Measurements from ENCODE around the gene KCTD14.
"Not testable (repeated sequence)": the region's sequence is repeated elsewhere in the genome, so short reads cannot be mapped to it uniquely, and the experiment has no call there.

KCTD14 gene, protein sequence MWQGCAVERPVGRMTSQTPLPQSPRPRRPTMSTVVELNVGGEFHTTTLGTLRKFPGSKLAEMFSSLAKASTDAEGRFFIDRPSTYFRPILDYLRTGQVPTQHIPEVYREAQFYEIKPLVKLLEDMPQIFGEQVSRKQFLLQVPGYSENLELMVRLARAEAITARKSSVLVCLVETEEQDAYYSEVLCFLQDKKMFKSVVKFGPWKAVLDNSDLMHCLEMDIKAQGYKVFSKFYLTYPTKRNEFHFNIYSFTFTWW

GRCh38 chr11:78022397-78023396 lies at the start of gene KCTD14:
KCTD14 (minus strand) TSS chr11:78023276; CDS start chr11:78023249, 27 bp downstream.
- no peak for DNase-seq (ENCODE audit: low spot score)

DNA sequence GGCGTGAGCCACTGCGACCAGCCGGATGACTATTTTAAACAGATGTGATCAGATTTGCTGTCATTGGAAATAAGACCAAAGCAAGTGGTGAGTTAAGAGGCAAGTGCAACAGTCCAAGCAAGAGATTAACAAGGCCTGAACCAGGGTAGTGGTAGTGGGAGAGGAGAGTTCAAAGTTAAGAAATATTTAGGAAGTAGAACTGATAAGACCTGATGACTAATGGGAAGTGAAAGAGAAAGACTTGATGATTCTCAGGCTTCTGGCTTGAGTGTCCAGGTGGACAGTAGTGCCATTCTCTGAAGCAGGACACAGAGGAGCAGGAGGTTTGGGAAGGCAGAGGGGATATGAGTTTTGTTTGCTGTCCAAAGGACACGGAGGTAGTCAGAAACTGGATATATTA lies 49.4 kb upstream of the KCTD14 start:
- DNase-seq (ENCODE audit: low spot score): no peak

DNA sequence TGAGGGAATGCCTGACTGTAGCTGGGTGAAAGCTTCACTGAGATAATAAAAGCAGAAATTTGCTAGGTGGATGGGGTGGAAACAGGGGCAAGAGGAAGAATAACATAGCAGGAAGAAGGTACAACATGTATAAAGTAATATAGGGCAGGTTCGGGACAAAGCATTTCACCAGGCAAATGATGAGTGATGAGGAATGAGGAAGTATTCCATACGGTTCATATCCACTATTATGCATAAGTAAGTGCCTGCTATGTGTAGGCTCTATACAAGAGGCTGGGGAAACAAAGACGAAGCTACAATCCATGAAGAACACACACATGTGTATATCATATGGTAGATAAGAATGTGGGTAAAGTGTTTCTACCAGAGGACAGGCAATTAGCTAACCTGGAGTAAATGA lies 48.6 kb upstream of the KCTD14 start:
- no peak for DNase-seq (ENCODE audit: low spot score)

GRCh38 chr11:78070621-78071020 lies 47.5 kb upstream of the KCTD14 start:
- no peak for DNase-seq (ENCODE audit: low spot score)

DNA sequence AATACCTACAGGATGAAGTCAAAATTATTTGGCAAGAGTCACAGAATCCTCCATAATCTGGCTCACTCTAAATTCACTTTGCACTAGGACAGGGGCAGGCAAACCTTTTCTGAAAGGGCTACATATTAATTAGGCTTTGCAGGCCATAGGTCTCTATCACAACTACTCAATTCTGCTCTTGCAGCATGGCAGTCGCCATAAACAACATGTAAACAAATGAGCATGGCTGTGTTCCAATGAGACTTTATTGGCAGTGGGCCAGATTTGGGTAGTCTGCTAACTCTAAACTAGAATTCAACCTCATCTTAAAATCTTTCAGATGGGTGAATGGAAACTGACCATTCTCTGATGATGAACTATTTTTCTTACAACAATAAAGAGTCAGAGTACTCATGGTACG lies 46.4 kb upstream of the KCTD14 start:
- DNase-seq (ENCODE audit: low spot score): peak; percentile 59

- DNase-seq (ENCODE audit: low spot score): no peak
Measured at GRCh38 chr11:78067704-78068103, 44.6 kb upstream of the KCTD14 start.

- DNase-seq (ENCODE audit: low spot score): no peak
Measured at GRCh38 chr11:78066471-78066870, 43.4 kb upstream of the KCTD14 start.

GRCh38 chr11:78065203-78065602 lies 42.1 kb upstream of the KCTD14 start:
- no peak for DNase-seq (ENCODE audit: low spot score)

- no peak for DNase-seq (ENCODE audit: low spot score)
Measured at GRCh38 chr11:78063440-78064181, 40.5 kb upstream of the KCTD14 start, which contains the start of gene THRSP. THRSP (plus strand) TSS chr11:78063861; CDS start chr11:78063882, 21 bp downstream.

GRCh38 chr11:78062671-78063070 lies 39.6 kb upstream of the KCTD14 start:
- no peak for DNase-seq (ENCODE audit: low spot score)

GRCh38 chr11:78061921-78062311 lies 38.8 kb upstream of the KCTD14 start:
- no peak for DNase-seq (ENCODE audit: low spot score)

DNA sequence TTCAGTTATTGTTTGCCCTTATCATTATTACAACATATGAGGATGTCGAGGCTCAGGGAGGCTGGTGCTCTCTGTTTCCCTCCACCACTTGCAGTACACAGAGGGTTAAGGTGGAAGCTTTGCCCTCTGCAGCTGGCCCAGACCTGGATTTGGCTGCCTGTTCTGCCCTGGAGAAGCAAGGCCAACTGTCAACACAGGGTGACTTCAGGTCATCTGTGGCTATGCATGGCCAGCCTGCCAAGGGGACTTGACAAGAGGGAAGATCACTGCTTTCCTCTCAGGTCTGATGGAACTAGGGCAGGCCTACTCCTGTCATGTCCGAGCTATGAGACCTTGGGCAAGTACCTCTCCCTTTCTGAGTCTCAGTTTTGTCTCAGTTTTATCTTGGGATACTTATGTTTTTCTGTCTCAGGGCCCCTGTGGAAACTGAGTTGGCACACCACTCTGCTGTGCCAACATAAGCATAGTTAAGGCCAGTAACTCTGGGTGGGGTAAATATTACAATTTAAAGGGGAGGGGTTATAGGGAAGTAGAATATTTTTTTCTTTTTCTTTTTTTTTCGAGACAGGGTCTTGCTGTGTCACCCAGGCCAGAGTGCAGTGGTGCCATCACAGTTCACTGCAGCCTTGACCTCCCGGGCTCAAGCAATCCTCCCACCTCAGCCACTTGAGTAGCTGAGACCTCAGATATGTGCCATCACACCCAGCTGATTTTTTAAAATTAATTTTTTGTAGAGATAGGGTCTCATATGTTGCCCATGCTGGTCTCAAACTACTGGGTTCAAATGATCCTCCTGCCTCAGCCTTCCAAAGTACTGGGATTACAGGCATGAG lies 38.2 kb upstream of the KCTD14 start:
- DNase-seq (ENCODE audit: low spot score): no peak

DNA sequence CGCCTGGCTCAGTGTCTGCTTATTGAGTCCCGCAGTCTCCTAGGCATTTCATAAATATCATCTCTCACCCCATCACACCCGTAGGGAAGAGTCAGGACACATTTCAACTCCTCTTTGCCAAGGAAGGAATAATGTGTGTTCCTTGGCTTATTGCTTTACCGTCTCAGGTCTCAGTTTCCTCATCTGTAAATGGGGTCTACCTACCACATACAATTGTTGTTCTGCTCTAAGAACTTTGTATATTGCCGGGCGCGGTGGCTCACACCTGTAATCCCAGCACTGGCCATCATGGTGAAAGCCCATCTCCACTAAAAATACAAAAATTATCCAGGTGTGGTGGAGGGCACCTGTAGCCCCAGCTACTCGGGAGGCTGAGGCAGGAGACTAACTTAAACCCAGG lies 37.5 kb upstream of the KCTD14 start:
- DNase-seq (ENCODE audit: low spot score): no peak

- DNase-seq (ENCODE audit: low spot score): not testable (repeated sequence)
Measured at GRCh38 chr11:78059749-78060328, 36.8 kb upstream of the KCTD14 start.

DNA sequence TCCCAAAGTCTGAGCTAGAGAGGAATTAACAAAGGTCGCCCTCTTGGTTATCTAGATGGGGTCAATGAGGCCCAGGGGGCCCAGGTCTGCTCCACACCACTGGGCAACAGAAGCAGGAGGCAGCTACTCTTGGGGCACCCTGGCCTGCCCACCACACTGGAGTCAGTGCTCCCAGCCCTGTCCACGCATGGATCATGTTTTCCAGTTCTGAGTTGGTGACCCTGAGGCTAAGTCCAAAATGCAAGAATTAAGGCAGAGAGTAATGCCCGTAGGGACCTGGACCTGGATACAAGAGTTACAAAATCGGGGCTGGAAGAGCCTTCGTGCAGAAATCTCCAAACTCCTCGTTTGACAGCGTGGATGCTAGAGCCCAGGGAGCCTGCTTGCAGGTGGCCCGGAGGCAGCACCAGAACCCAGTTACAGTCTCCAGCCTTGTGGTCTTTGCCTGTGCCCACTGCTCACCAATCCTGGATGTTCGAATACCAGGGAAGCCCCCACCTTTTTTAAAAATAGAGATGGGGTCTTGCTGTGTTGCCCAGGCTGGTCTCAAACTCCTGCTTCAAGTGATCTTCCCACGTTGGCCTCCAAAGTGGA lies 34.5 kb upstream of the KCTD14 start:
- no peak for DNase-seq (ENCODE audit: low spot score)

- no peak for DNase-seq (ENCODE audit: low spot score)
Measured at GRCh38 chr11:78056093-78056492, 33.0 kb upstream of the KCTD14 start.

DNA sequence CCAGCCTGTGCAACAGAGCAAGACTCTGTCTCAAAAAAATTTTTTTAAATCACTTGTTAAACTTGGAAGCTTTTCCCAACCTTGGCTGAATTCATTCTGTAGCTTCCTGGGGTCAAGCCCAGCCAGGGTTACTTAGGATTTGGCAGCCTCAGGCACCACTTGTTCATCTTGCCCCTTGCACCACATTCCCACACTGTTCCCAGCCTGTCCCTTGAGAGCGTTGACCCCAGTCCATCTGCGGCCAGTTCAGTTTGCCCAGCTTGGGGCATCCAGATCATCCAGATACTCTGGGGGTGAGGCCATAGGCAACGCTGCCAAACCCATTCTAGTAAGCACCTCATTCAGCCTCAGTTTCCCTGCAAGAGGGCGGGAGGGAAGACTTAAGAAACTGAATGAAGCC lies 31.9 kb upstream of the KCTD14 start:
- no peak for DNase-seq (ENCODE audit: low spot score)

GRCh38 chr11:78050964-78051831 lies 28.1 kb upstream of the KCTD14 start:
- DNase-seq (ENCODE audit: low spot score): no peak

- no peak for DNase-seq (ENCODE audit: low spot score)
Measured at GRCh38 chr11:78049348-78049747, 26.3 kb upstream of the KCTD14 start.

- no peak for DNase-seq (ENCODE audit: low spot score)
Measured at GRCh38 chr11:78048561-78048960, 25.5 kb upstream of the KCTD14 start.

Data from hematopoietic multipotent progenitor cell treated with erythropoietin and hydrocortisone succinate and interleukin-3 and kit ligand, for 15 days (in vitro differentiated cells).